ENCODE results near the gene PIEZO2.

PIEZO2 gene

GRCh38 chr18:11115276-11115675, 34.1 kb downstream of the PIEZO2 start:
- no peak for DNase-seq (ENCODE audit: low read depth in 1 of 2, low spot score in 1 of 2)
- H3K4me3 ChIP-seq (replicated peaks; ENCODE audit: insufficient read depth, low read length) = no peak overlapping the region
- H3K27me3 ChIP-seq (ENCODE audit: insufficient read depth, poor library complexity, severe bottlenecking) = peaks cover 4% of the 10 kb centered on the region
- no peak for TF ChIP-seq POLR2AphosphoS5 (IDR thresholded peaks at IDR 0.05; ENCODE audit: low read depth)
- no peak for TF ChIP-seq SPI1 (IDR thresholded peaks at IDR 0.05; ENCODE audit: borderline replicate concordance, low read depth)
- TF ChIP-seq REST (IDR thresholded peaks at IDR 0.05; ENCODE audit: insufficient replicate concordance, low read depth) = no peak
- no peak for TF ChIP-seq GABPA (IDR thresholded peaks at IDR 0.05; ENCODE audit: low read depth)
- no peak for TF ChIP-seq CTCF (IDR thresholded peaks at IDR 0.05; ENCODE audit: insufficient read depth, low read length)
- H3K27ac ChIP-seq (replicated peaks) = no peak overlapping the region

GRCh38 chr18:11114653-11115052, 34.7 kb downstream of the PIEZO2 start:
- Histone ChIP-seq H3K27ac (replicated peaks) (no peak overlapping the region), H3K4me3 (replicated peaks; ENCODE audit: insufficient read depth, low read length) (no peak overlapping the region), H3K27me3 (ENCODE audit: insufficient read depth, poor library complexity, severe bottlenecking) (peaks cover 4% of the 10 kb centered on the region)
- TF ChIP-seq SPI1 (IDR thresholded peaks at IDR 0.05; ENCODE audit: borderline replicate concordance, low read depth) (no peak), GABPA (IDR thresholded peaks at IDR 0.05; ENCODE audit: low read depth) (no peak), REST (IDR thresholded peaks at IDR 0.05; ENCODE audit: insufficient replicate concordance, low read depth) (no peak), CTCF (IDR thresholded peaks at IDR 0.05; ENCODE audit: insufficient read depth, low read length) (no peak), POLR2AphosphoS5 (IDR thresholded peaks at IDR 0.05; ENCODE audit: low read depth) (no peak)
- no peak for DNase-seq (ENCODE audit: low read depth in 1 of 2, low spot score in 1 of 2)

GRCh38 chr18:11113937-11114336, 35.4 kb downstream of the PIEZO2 start:
- Histone ChIP-seq H3K27ac (replicated peaks) (no peak overlapping the region), H3K27me3 (ENCODE audit: insufficient read depth, poor library complexity, severe bottlenecking) (peaks cover 4% of the 10 kb centered on the region), H3K4me3 (replicated peaks; ENCODE audit: insufficient read depth, low read length) (no peak overlapping the region)
- no peak for TF ChIP-seq GABPA (IDR thresholded peaks at IDR 0.05; ENCODE audit: low read depth)
- DNase-seq (ENCODE audit: low read depth in 1 of 2, low spot score in 1 of 2) = no peak

- TF ChIP-seq GABPA (IDR thresholded peaks at IDR 0.05; ENCODE audit: low read depth) (no peak), CTCF (IDR thresholded peaks at IDR 0.05; ENCODE audit: insufficient read depth, low read length) (no peak), POLR2AphosphoS5 (IDR thresholded peaks at IDR 0.05; ENCODE audit: low read depth) (no peak), REST (IDR thresholded peaks at IDR 0.05; ENCODE audit: insufficient replicate concordance, low read depth) (no peak), SPI1 (IDR thresholded peaks at IDR 0.05; ENCODE audit: borderline replicate concordance, low read depth) (no peak)
- peaks cover 4% of the 10 kb centered on the region for H3K27me3 ChIP-seq (ENCODE audit: insufficient read depth, poor library complexity, severe bottlenecking)
- DNase-seq (ENCODE audit: low read depth in 1 of 2, low spot score in 1 of 2) = no peak
These were observed 36.3 kb downstream of the PIEZO2 start for GRCh38 chr18:11113046-11113548.

More at GRCh38 chr18:11113046-11113548, 36.3 kb downstream of the PIEZO2 start:
- Histone ChIP-seq H3K4me3 (replicated peaks; ENCODE audit: insufficient read depth, low read length) (no peak overlapping the region), H3K27ac (replicated peaks) (no peak overlapping the region)
